Fibroblast of pulmonary artery (primary cell): ENCODE results near the gene COL8A1.

ENCODE experiments used
- DNase-seq: peaks from one replicate; pipeline ENCODE4 v3.0.0-alpha.2; 2010; ENCODE audit warnings: low read depth
- H3K4me3 ChIP-seq: replicated peaks from 2 replicates; pipeline ENCODE4 v1.5.1; 2011; ENCODE audit warnings: low read depth, mild to moderate bottlenecking, control low read depth, low read length, moderate library complexity
- CTCF ChIP-seq: IDR thresholded peaks from 2 replicates; pipeline ENCODE4 v1.5.1; 2011; ENCODE audit warnings: mild to moderate bottlenecking, control low read depth, low read length, inconsistent platforms; ENCODE audit errors: missing control alignments

The COL8A1 gene

DNA sequence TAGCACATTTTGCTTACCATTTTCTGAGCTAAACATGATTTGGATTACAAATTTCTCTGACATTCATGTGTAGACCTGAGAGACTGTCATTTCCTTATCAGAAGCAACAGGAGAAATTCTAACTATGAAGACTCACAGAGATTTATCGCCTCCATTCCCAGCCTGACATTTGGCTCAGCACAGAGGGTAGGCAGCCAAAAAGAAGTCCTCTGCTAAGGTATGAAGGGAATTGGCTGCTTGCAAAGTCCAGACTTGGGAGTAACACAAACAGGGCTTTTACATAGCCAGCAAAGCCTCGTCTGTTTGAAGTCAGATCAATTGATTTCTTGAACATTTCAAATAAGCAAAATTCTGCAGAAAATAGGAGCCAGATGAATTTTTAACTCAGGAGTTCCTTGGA lies 122.2 kb downstream of the COL8A1 start:
- DNase-seq = peak; percentile 38
- no peak for TF ChIP-seq CTCF
- H3K4me3 ChIP-seq = no peak overlapping the region

DNA sequence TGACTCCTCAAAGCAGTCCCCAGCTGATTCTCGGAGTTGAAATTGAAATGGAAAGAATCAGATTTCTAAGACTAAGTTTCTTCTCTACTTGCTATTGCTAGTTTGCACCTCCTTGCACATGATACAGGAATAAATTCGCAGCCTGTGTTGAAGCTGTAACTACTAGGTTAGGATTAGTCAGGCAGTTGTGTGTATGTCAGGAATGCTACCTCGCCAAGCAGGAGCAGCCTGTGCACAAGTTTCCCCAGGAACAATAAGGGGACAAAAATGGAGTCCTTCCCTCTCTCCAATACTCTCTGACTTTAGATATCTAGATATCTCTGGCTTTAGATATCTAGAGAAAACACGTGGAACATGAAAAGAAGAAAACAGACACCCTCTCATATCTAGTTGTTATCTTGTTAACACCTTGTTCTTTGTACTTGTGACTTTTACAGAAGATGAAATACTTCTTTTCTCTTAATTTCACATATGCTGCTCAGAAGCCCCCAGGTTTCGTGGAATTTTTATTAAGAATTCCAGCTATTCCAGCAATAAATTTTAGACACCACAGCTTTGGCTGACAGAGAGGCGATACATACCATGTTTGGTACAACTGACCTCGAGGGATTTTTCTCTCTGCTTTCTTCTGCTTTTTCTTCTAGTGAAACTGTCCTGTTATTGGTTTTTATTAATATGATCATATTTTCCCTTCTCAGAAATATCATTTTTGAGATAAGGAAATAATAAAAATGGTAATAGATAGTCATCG lies 123.2 kb downstream of the COL8A1 start:
- TF ChIP-seq CTCF = no peak
- no peak overlapping the region for H3K4me3 ChIP-seq
- no peak for DNase-seq

DNA sequence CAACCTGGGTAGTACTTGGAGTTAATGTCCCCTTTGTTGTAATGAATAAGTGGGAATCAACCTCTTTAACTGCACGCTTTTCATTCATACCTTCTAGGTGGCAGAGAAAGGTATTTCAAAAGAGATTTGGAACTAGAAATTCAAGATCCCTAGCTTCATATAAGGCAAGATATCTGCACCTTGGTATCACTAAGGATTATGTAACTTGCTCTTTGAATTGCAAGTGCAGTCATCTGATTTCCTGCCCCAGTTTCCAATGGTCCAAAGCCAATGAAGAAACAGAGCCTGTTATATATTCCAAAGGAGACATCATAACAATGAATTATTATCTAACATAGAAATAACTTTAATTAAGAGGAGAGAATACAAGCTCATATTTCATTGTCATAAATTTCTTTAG lies 124.5 kb downstream of the COL8A1 start:
- no peak for DNase-seq
- H3K4me3 ChIP-seq = no peak overlapping the region
- TF ChIP-seq CTCF = no peak

DNA sequence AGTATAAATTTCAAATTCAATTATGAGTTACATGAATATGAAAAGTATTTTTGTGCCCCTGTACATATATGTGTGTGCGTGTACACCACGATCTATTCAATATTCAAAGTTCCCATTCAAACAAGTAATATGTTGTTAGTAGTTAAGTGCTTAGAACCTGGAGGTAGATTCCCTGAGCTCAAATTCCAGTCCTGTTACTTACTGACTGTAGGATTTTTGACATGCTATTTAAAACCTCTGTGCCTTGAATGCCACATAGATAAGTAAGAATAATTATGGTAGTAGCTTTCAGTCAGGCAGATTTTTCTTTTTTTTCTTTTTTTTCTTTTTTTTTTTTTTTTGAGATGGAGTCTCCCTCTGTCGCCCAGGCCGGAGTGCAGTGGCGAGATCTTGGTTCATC lies 126.0 kb downstream of the COL8A1 start:
- no peak for DNase-seq
- no peak overlapping the region for H3K4me3 ChIP-seq
- TF ChIP-seq CTCF = no peak

DNA sequence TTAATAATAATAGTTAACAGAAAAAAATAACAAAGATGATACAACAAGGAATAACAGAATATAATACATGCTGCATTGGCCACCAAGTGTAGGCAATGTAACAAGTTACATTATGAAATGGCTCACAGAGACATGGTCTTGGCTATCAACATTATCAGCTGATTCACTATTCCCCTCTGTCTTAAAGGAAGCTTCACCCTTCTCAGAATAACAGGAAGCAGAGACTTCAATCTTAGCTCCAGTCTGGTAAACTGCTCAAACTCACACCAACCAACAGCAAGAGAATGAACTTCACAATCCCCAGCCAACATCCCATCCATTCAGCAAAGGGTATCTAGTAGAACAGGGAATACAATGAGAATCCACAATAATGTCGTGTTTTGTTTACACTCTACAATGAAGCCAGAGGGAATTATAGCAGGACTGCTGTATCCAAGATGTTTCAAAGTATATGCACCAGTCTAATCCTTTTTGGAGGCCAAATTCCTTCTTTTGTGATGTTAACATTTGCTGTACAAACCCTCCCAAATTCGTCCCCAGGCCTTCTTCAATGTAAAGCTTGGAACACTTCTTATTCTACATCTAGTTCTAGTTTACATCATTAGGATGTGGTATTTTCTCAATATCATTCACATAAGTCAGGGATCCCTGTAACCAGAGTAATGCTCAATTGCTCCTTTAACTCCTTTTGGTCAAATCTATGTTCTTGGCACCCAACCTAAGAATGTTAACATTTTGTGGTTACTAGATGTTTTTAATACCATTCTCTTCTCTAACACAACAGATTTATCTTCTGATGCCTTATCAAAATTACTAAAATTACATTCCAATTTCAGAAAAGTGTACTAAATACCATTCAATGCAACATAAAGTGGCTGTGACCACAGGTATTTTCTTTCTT lies 126.9 kb downstream of the COL8A1 start:
- no peak for TF ChIP-seq CTCF
- DNase-seq = peak; percentile 69

DNA sequence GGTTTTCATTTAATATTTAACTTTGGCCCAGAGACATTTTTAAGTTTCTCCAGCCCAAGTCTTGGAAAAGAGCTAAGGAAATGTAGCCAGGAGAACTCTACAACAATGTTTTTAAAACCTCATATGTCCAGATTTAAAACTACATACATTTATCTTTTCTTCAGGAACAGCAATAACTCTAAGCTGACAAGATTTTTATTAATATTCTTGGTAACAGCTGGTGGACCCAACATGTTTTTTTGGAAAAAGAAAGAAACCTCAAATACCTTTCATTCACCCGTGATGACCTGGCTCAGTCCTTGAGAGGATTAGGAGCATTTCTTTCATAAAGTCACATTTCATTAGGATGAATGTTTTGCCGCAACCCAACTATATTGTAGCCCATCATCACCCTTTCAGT lies 128.9 kb downstream of the COL8A1 start:
- no peak for TF ChIP-seq CTCF
- H3K4me3 ChIP-seq = no peak overlapping the region
- no peak for DNase-seq

More for the DNA sequence above, 126.9 kb downstream of the COL8A1 start:
- H3K4me3 ChIP-seq = no peak overlapping the region
